ENCODE results near the gene LATS2.
"Not testable (repeated sequence)": the region's sequence is repeated elsewhere in the genome, so short reads cannot be mapped to it uniquely, and the experiment has no call there.

The LATS2 gene

DNA sequence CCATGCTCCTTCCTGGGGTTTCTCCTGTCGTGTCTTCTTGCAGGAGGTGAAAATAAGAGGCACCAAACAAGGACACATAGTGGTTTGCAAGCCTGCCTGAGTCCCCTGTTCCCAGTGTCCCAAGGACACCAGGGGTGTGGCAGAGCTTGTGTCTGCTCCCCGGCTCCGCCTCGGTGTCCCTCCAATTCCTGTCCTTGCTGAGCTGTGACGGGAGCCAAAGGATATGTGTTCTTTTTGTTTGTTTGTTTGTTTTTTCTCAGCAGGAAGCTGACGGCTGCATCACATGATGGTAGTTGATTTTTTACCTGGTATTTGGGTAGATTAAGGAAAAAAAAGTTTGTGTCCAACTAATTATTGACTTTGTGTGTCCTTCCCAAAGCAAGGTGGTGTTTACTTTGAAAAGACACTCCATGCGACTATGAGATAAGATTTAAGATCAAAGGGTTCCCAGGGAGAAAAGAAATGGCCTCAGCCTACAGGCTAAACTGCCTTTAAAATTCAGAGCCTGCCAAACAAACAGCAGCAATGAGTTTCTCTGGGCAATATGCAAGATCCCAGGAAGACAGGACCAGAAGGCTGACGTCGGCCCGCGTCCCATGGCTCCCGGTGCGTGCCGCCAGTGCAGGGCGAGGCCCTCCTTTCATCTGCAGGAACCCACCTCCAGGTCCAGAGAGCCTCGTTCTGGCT is 108.0 kb downstream of the LATS2 start:
- no peak for DNase-seq

DNA sequence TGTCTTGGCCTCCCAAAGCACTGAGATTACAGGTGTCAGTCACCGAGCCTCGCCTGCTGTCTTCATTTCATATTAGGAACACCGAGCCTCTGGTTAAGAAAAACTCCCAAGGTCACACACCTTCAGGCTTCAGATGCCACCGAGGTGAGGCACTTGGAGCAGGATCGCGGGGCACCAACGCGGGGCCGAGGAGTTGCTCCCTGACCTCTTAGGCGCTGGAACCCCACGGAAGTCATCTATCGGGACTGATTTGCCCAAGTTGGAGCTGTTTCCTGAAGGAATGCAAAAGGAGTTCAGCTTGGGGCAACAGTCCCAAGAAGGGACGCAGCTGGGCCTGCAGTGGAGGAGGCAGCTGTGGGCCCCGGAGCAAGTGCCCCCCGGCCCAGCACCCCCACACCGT is 108.5 kb downstream of the LATS2 start:
- no peak for DNase-seq

- not testable (repeated sequence) for DNase-seq
These were observed 113.4 kb downstream of the LATS2 start for GRCh38 chr13:20948001-20948400.

GRCh38 chr13:20945952-20946383 is 115.4 kb downstream of the LATS2 start:
- peak; percentile 74 for DNase-seq

- no peak for DNase-seq
These were observed 118.3 kb downstream of the LATS2 start for GRCh38 chr13:20942938-20943559.

DNA sequence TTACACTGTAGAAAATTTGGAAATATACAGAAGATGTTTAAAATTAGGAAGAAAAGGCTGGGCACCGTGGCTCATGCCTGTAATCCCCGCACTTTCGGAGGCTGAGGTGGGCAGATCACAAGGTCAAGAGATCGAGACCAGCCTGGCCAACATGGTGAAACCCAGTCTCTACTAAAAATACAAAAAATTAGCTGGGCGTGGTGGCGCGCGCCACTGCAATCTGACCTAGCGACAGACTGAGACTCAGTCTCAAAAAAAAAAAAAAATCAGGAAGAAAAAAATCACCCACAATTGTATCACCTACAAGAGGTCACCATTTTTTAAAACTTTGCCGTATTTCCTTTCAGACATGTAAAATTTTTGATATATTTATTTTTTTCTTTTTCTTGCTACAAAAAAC is 120.9 kb downstream of the LATS2 start:
- DNase-seq = not testable (repeated sequence)

- DNase-seq = no peak
These were observed 121.3 kb downstream of the LATS2 start for GRCh38 chr13:20940083-20940482.

DNA sequence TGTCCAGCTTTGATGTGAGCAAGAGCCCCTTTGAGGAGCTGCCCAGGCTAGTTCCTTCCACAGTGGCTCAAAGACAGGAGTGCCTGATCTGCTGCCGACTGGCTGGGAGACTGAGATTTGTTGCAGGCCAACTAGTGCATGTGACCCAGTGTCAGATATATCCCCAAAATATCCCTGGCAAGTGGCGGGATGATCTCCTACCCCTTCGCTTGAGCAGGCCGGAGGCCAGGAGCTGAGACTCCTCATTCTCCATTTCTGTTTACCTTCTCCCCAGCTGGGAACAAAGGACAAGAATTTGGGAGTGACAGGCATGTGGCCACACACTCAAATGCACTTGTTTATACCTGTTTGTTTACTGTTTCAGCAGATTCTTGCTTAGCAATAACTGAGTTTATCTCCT is 121.7 kb downstream of the LATS2 start:
- DNase-seq = no peak

DNA sequence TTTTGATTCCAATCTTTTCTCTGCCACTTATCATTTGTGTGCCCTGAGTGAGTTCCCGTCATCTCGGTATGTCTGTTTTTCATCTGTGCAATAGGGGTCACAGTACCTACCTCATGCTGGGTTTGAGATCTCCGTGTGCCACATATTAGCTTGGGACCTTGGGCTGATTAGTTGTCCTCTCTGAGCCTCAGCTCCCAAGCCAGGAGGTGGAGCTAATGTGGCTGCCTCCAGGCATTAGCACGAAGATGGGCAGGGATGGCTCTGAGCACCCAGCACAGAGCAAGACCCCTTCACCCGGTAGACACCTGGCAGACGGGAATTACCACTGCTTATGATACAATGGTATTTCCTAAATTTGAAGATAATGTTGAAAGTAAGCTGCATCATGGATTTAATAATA is 123.1 kb downstream of the LATS2 start:
- DNase-seq = no peak

DNA sequence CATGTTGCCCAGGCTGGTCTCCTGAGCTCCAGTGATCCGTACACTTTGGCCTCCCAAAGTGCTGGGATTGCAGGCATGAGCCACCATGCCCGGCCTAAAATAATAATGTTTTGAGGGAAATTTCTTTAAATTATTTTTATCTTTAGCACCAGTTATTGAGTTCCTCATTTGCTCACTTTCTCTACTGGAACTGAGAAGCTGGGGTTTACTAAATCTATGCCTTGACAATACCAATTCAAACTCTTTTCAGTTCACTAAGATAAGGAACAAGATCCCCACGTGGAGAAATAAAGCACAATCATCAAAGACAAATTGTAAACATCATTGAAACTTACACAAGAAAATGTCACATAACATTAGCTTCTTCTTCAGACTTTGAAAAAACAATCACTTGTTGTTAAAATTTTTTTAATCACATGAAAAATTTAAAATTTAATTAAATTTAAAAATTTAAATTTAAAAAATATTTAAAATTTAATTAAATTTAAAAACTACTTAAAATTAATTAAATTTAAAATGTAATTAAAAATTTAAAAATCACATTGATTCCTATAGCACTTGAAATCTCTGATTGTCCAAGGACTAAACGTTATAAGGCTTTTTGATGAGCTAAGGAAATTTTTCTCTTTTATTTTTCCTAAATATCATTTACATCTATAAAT is 133.7 kb downstream of the LATS2 start:
- no peak for DNase-seq

DNA sequence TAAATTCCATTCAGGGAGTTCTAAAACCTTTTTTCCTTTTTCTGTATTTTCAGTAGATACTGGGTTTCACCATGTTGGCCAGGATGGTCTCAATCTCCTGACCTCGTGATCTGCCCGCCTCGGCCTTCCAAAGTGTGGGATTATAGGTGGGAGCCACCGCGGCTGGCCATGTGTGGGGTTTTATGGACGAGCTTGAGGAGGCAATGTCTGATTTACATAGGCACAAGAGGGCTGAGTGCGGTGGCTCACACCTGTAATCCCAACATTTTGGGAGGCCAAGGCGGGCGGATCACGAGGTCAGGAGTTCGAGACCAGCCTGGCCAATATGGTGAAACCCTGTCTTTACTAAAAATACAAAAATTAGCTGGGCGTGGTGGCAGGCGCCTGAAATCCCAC is 136.0 kb downstream of the LATS2 start:
- DNase-seq = not testable (repeated sequence)

DNA sequence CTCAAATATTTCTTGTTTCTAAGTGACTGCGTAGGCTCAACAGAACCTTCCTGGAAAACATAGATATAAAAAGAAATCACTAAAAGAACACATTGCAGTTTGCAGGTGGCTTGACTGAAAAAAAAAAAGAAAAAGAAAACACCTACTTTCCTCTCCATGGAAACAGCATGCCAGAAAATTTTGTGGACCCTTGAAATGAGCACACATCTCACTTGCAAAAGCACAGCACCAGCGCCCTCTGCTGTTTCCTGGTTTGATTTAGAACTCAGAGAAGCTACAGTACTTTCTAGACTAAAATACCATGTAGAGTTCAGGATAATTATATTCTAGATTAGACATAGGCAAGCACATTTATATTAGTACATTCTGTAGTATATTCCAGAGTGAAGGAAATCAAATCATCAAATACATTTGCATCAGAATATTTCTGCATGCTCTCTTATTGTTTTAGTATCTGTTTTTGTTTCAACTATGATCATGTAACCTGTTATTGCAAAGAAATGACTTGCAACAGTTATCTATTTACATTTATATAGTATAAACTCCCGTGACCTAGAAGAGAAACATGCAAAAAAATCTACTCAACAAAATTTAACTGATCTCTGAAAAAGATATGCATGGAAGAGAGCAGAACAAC is 136.5 kb downstream of the LATS2 start:
- DNase-seq = peak; percentile 52

DNA sequence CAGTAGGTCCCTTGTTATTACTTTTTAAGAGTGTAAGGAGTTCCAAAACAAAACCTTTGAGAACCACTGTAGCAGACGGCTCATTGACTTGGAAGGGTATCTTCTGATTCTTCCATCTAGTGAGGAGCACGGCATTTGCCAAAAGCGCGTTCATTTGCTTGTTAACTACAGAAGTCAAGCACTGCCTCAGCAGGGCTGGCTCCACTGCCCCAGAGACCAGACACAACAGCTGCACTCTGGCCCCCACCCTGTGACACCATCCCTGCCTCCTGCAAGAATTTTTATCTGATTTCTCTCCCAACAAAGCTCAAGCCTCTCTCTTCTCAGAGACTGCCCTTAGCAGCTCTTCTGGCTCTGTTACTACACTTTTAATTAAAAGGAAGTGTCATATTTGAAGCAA is 138.1 kb downstream of the LATS2 start:
- DNase-seq = no peak
